Measurements from ENCODE around the gene ADSL. TPM values are rescaled to one million over a fixed set of nuclear protein-coding genes. Genes with fewer than 3 reads are reported as not detected.

Gene ADSL
- total RNA-seq, 1 donor from 2014 or later = 107 TPM

GRCh38 chr22:40434745-40435144, 88.4 kb downstream of the ADSL start:
- DNase-seq (ENCODE audit: low spot score) = no peak
- Mint-ChIP-seq H3K9me3 (ENCODE audit: unreplicated experiment) (no peaks in the 10 kb centered on the region), H3K4me3 (ENCODE audit: unreplicated experiment) (no peak overlapping the region), H3K27ac (ENCODE audit: unreplicated experiment) (no peak overlapping the region), H3K4me1 (ENCODE audit: unreplicated experiment) (peaks cover 31% of the 10 kb centered on the region), H3K36me3 (ENCODE audit: low read depth, unreplicated experiment) (peaks cover 11% of the 10 kb centered on the region), H3K27me3 (ENCODE audit: unreplicated experiment) (peaks cover 17% of the 10 kb centered on the region)
- TF ChIP-seq, protein P1, sequence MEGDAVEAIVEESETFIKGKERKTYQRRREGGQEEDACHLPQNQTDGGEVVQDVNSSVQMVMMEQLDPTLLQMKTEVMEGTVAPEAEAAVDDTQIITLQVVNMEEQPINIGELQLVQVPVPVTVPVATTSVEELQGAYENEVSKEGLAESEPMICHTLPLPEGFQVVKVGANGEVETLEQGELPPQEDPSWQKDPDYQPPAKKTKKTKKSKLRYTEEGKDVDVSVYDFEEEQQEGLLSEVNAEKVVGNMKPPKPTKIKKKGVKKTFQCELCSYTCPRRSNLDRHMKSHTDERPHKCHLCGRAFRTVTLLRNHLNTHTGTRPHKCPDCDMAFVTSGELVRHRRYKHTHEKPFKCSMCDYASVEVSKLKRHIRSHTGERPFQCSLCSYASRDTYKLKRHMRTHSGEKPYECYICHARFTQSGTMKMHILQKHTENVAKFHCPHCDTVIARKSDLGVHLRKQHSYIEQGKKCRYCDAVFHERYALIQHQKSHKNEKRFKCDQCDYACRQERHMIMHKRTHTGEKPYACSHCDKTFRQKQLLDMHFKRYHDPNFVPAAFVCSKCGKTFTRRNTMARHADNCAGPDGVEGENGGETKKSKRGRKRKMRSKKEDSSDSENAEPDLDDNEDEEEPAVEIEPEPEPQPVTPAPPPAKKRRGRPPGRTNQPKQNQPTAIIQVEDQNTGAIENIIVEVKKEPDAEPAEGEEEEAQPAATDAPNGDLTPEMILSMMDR (IDR thresholded peaks at IDR 0.05; ENCODE audit: unreplicated experiment) = no peak

DNA sequence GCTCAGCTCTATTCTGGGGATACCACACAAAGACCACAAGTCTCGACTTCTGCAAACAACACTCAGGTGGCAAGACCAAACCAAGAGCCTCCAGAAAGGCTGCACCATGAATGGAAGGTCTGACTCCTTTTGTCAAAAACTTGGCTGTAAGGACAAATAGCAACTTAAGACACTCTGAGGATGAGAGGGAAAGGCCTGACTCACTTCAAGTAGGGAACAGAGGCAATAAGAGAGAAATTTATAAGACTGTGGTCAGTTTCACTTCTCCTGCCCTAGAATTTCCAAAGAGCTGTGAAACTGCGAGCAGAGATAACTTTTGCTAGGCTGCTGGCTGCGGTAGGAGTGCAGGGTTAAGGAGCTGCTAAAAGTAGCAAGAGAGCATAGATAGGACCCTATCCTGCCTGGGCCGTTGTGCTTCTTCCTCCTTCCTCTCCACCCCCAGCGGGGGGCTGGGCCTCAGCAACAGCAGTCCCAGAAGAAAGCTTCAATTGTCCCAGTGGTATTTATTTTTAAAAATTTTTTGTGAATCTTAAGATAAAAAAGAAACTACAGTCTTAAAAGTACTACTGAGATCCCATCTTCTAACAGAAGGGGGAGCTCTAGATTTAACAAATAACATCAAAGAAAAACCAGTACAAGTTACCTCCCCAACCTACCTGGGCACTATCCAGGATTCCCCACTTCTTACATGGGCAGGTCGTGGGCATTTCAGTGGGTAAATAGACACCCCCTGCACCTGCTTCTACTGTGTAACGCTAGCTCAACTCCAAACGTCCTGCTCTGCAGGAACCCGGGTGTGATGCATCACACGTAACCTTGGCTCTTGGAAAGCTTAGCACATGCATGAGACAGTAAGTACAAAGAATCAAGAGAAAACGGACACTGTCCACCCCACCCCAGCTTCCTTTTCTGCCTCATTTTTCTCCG, 90.5 kb downstream of the ADSL start:
- H3K27me3 Mint-ChIP-seq (ENCODE audit: unreplicated experiment) = peaks cover 12% of the 10 kb centered on the region
- H3K4me3 Mint-ChIP-seq (ENCODE audit: unreplicated experiment) = no peak overlapping the region
- no peak for DNase-seq (ENCODE audit: low spot score)
- peak overlapping the region; percentile 72 for H3K27ac Mint-ChIP-seq (ENCODE audit: unreplicated experiment)
- TF ChIP-seq, protein P1 (IDR thresholded peaks at IDR 0.05; ENCODE audit: unreplicated experiment) = peak; percentile 68
- H3K9me3 Mint-ChIP-seq (ENCODE audit: unreplicated experiment) = no peaks in the 10 kb centered on the region
- H3K36me3 Mint-ChIP-seq (ENCODE audit: low read depth, unreplicated experiment) = peaks cover 7% of the 10 kb centered on the region
- peaks cover 35% of the 10 kb centered on the region for H3K4me1 Mint-ChIP-seq (ENCODE audit: unreplicated experiment)

Other genes with a start within 250 kb of the ADSL start
- gene TNRC6B, start 168.6 kb upstream of the ADSL start, total RNA-seq (ENCODE audit: unreplicated experiment) = 53.4 TPM
- 85.9 TPM for gene SGSM3, start 24.1 kb downstream of the ADSL start, total RNA-seq (ENCODE audit: unreplicated experiment)